Bladder microvascular endothelial cell (primary cell): Measurements from ENCODE around the gene FAHD1. TPM values are rescaled to one million over a fixed set of nuclear protein-coding genes. Genes with fewer than 3 reads are reported as not detected.

Experiments
- total RNA-seq: library from RNA; depleted of rRNA; stranded (reverse); fragments of >200 nt; gene quantifications from 2 replicates; pipeline ENCODE4 v1.2.3, GENCODE V29; 2014

Gene FAHD1
- total RNA-seq = 70.3 and 124 TPM in 2 replicates

GRCh38 chr16:1826691-1827573 is at the start of gene FAHD1, which contains the start of gene HAGH:
Gene FAHD1 (plus strand): TSS chr16:1827206. CDS start chr16:1827239, 33 bp downstream.
Gene HAGH (minus strand): TSS chr16:1826825. CDS start chr16:1826787, 38 bp downstream.

GRCh38 chr16:1782408-1783264 is 44.4 kb upstream of the FAHD1 start, which contains the start of the genes NUBP2 and SPSB3:
Gene NUBP2 (plus strand): TSS chr16:1782960. CDS start chr16:1783021, 61 bp downstream.
Gene SPSB3 (minus strand): TSS chr16:1782571. CDS start chr16:1781483, 1,088 bp downstream.

GRCh38 chr16:1793578-1794220 is 33.3 kb upstream of the FAHD1 start, which contains the start of gene IGFALS:
Gene IGFALS (minus strand): TSS chr16:1793705. CDS start chr16:1793652, 53 bp downstream.

GRCh38 chr16:1871974-1872635 is 45.1 kb downstream of the FAHD1 start, which contains the start of gene MEIOB:
Gene MEIOB (minus strand): TSS chr16:1872164. CDS start chr16:1868175, 3,989 bp downstream.

Other genes with a start within 250 kb of the FAHD1 start
- gene IFT140, start 215.1 kb upstream of the FAHD1 start, total RNA-seq = 11.5 and 22.9 TPM in 2 replicates
- gene CRAMP1, start 214.8 kb upstream of the FAHD1 start, total RNA-seq = 6.0 and 15.6 TPM in 2 replicates
- 31.1 and 64.1 TPM in 2 replicates for gene JPT2, start 148.9 kb upstream of the FAHD1 start, total RNA-seq
- gene MAPK8IP3, start 121.0 kb upstream of the FAHD1 start, total RNA-seq = 21.9 and 50.8 TPM in 2 replicates
- gene NME3, start 55.7 kb upstream of the FAHD1 start, total RNA-seq = 39.3 and 51.6 TPM in 2 replicates
- gene EME2, start 54.4 kb upstream of the FAHD1 start, total RNA-seq = 3.7 and 9.2 TPM in 2 replicates
- gene MRPS34, start 54.1 kb upstream of the FAHD1 start, total RNA-seq = 68.8 and 72.9 TPM in 2 replicates
- 45.2 and 60.4 TPM in 2 replicates for gene SPSB3, start 44.6 kb upstream of the FAHD1 start, total RNA-seq
- gene NUBP2, start 44.2 kb upstream of the FAHD1 start, total RNA-seq = 67.3 and 75.4 TPM in 2 replicates
- gene IGFALS, start 33.5 kb upstream of the FAHD1 start, total RNA-seq = under 0.01 TPM in 1 of 2 replicates, not detected in the other
- 70.3 and 94.3 TPM in 2 replicates for gene HAGH, start 381 bp upstream of the FAHD1 start, total RNA-seq
- not detected in 2 replicates for gene MEIOB, start 45.0 kb downstream of the FAHD1 start, total RNA-seq
- not detected in 2 replicates for gene HS3ST6, start 91.2 kb downstream of the FAHD1 start, total RNA-seq
- 6.5 and 8.7 TPM in 2 replicates for gene MSRB1, start 116.0 kb downstream of the FAHD1 start, total RNA-seq
- not detected in 2 replicates for gene RPL3L, start 127.5 kb downstream of the FAHD1 start, total RNA-seq
- 133 and 143 TPM in 2 replicates for gene NDUFB10, start 132.3 kb downstream of the FAHD1 start, total RNA-seq
- 1,957 and 2,987 TPM in 2 replicates for gene RPS2, start 137.6 kb downstream of the FAHD1 start, total RNA-seq
- not detected in 2 replicates for gene RNF151, start 139.7 kb downstream of the FAHD1 start, total RNA-seq
- 33.7 and 61.0 TPM in 2 replicates for gene TBL3, start 144.8 kb downstream of the FAHD1 start, total RNA-seq
- gene NOXO1, start 154.3 kb downstream of the FAHD1 start, total RNA-seq = 0.13 and 0.16 TPM in 2 replicates
- gene GFER, start 157.0 kb downstream of the FAHD1 start, total RNA-seq = 11.1 and 12.3 TPM in 2 replicates
- gene SYNGR3, start 162.8 kb downstream of the FAHD1 start, total RNA-seq = 0.65 and 2.8 TPM in 2 replicates
- gene ZNF598, start 182.6 kb downstream of the FAHD1 start, total RNA-seq = 11.2 and 24.5 TPM in 2 replicates
- gene NPW, start 192.6 kb downstream of the FAHD1 start, total RNA-seq = 0.16 TPM in 1 of 2 replicates, not detected in the other
- 52.4 and 55.7 TPM in 2 replicates for gene NHERF2, start 199.7 kb downstream of the FAHD1 start, total RNA-seq
- gene NTHL1, start 220.6 kb downstream of the FAHD1 start, total RNA-seq = 23.5 and 61.5 TPM in 2 replicates
- 32.4 and 79.5 TPM in 2 replicates for gene TSC2, start 220.8 kb downstream of the FAHD1 start, total RNA-seq